Central memory CD4-positive, alpha-beta T cell (primary cell): ENCODE measurements around the gene OR52A1.
"Not testable (repeated sequence)": the region's sequence is repeated elsewhere in the genome, so short reads cannot be mapped to it uniquely, and the experiment has no call there.

Experiments used
- DNase-seq: peaks from one replicate; pipeline ENCODE4 v3.0.0; 2022
- total RNA-seq, 3 experiments: gene quantifications; one replicate each; lab custom pipeline; 2026; lab: John Stamatoyannopoulos, UW

OR52A1 gene
- total RNA-seq: 0 reads per million in 3 experiments

- DNase-seq: no peak
Measured at GRCh38 chr11:5154657-5155056, at the start of gene OR52A1. OR52A1 (minus strand) TSS chr11:5154757; CDS start chr11:5152369, 2,388 bp downstream.

- DNase-seq: no peak
Measured at GRCh38 chr11:5203366-5203765, 48.8 kb upstream of the OR52A1 start.

GRCh38 chr11:5200582-5200981, 46.0 kb upstream of the OR52A1 start, which contains the start of gene OR51V1:
OR51V1 (minus strand) TSS chr11:5200682; CDS start chr11:5200682, 0 bp downstream.
- DNase-seq: no peak

GRCh38 chr11:5198285-5198684, 43.7 kb upstream of the OR52A1 start:
- no peak for DNase-seq

- no peak for DNase-seq
Measured at GRCh38 chr11:5197536-5197935, 43.0 kb upstream of the OR52A1 start.

- no peak for DNase-seq
Measured at GRCh38 chr11:5196731-5197130, 42.2 kb upstream of the OR52A1 start.

- no peak for DNase-seq
Measured at GRCh38 chr11:5196067-5196466, 41.5 kb upstream of the OR52A1 start.

- no peak for DNase-seq
Measured at GRCh38 chr11:5192738-5193137, 38.2 kb upstream of the OR52A1 start.

GRCh38 chr11:5188201-5188600, 33.6 kb upstream of the OR52A1 start:
- DNase-seq: no peak

- DNase-seq: no peak
Measured at GRCh38 chr11:5178046-5178837, 23.7 kb upstream of the OR52A1 start.

- no peak for DNase-seq
Measured at GRCh38 chr11:5174934-5175333, 20.4 kb upstream of the OR52A1 start.

GRCh38 chr11:5171856-5172255, 17.3 kb upstream of the OR52A1 start:
- no peak for DNase-seq

GRCh38 chr11:5165898-5166297, 11.3 kb upstream of the OR52A1 start:
- DNase-seq: not testable (repeated sequence)

GRCh38 chr11:5164807-5165206, 10.2 kb upstream of the OR52A1 start:
- DNase-seq: not testable (repeated sequence)

GRCh38 chr11:5161045-5161444, 6.5 kb upstream of the OR52A1 start:
- DNase-seq: not testable (repeated sequence)

GRCh38 chr11:5160217-5160616, 5.7 kb upstream of the OR52A1 start:
- not testable (repeated sequence) for DNase-seq

GRCh38 chr11:5159806-5160205, 5.2 kb upstream of the OR52A1 start:
- DNase-seq: no peak

- DNase-seq: no peak
Measured at GRCh38 chr11:5153574-5154431, 754 bp downstream of the OR52A1 start.

GRCh38 chr11:5151713-5152153, 2.8 kb downstream of the OR52A1 start:
- no peak for DNase-seq

- not testable (repeated sequence) for DNase-seq
Measured at GRCh38 chr11:5144206-5144605, 10.4 kb downstream of the OR52A1 start.

GRCh38 chr11:5137996-5138395, 16.6 kb downstream of the OR52A1 start, which contains the start of gene OR52A5:
OR52A5 (minus strand) TSS chr11:5138356; CDS start chr11:5132642, 5,714 bp downstream.
- no peak for DNase-seq

- DNase-seq: no peak
Measured at GRCh38 chr11:5137014-5137413, 17.5 kb downstream of the OR52A1 start.

GRCh38 chr11:5136261-5136660, 18.3 kb downstream of the OR52A1 start:
- no peak for DNase-seq
